GM18499 (cell line): Measurements from ENCODE around the gene WDR48.

ENCODE experiments used
- ATAC-seq: cut with Tn5 transposase; IDR thresholded peaks from one replicate; pipeline ENCODE4 v1.9.1; 2021; ENCODE audit warnings: moderate number of reproducible peaks; ENCODE audit not compliant: insufficient read depth, unreplicated experiment

WDR48 gene

GRCh38 chr3:39115870-39116269 lies 64.1 kb downstream of the WDR48 start:
- ATAC-seq: no peak

- ATAC-seq: no peak
These were observed 66.3 kb downstream of the WDR48 start for GRCh38 chr3:39118079-39118478.

- no peak for ATAC-seq
These were observed 67.3 kb downstream of the WDR48 start for GRCh38 chr3:39118931-39119660.

- ATAC-seq: no peak
These were observed 69.8 kb downstream of the WDR48 start for GRCh38 chr3:39121621-39122020.

- no peak for ATAC-seq
These were observed 71.0 kb downstream of the WDR48 start for GRCh38 chr3:39122813-39123212.

GRCh38 chr3:39124876-39125840 lies 73.3 kb downstream of the WDR48 start:
- no peak for ATAC-seq

GRCh38 chr3:39125841-39126500 lies 74.2 kb downstream of the WDR48 start:
- ATAC-seq: no peak

GRCh38 chr3:39126532-39127071 lies 74.8 kb downstream of the WDR48 start:
- ATAC-seq: no peak

GRCh38 chr3:39127269-39127907 lies 75.6 kb downstream of the WDR48 start:
- no peak for ATAC-seq

- ATAC-seq: no peak
These were observed 76.1 kb downstream of the WDR48 start for GRCh38 chr3:39127908-39128304.

- ATAC-seq: no peak
These were observed 77.1 kb downstream of the WDR48 start for GRCh38 chr3:39128951-39129350.

- ATAC-seq: no peak
These were observed 78.2 kb downstream of the WDR48 start for GRCh38 chr3:39130026-39130425.

- ATAC-seq: no peak
These were observed 79.0 kb downstream of the WDR48 start for GRCh38 chr3:39130693-39131265.

GRCh38 chr3:39132096-39133092 lies 80.6 kb downstream of the WDR48 start:
- no peak for ATAC-seq

- no peak for ATAC-seq
These were observed 81.3 kb downstream of the WDR48 start for GRCh38 chr3:39133093-39133490.

GRCh38 chr3:39133822-39134221 lies 82.0 kb downstream of the WDR48 start:
- no peak for ATAC-seq

GRCh38 chr3:39134305-39134704 lies 82.5 kb downstream of the WDR48 start:
- ATAC-seq: no peak

GRCh38 chr3:39135170-39135805 lies 83.5 kb downstream of the WDR48 start:
- no peak for ATAC-seq
